Colonic mucosa (tissue), 4 donors: ENCODE results near the gene ZNF75A. TPM values are rescaled to one million over a fixed set of nuclear protein-coding genes. Genes with fewer than 3 reads are reported as not detected.

Source experiments
- DNase-seq: peaks from one replicate; pipeline ENCODE4 v3.0.0-alpha.2; 2020
- H3K27ac ChIP-seq: fragments of 200-600 bp; one replicate; pipeline ENCODE4 v1.8.0; 2021
- H3K27me3 ChIP-seq: fragments of 200-600 bp; one replicate; pipeline ENCODE4 v1.8.0; 2021
- H3K36me3 ChIP-seq: fragments of 200-600 bp; one replicate; pipeline ENCODE4 v1.8.0; 2021
- H3K4me1 ChIP-seq: fragments of 200-600 bp; one replicate; pipeline ENCODE4 v1.8.0; 2021; ENCODE audit warnings: mild to moderate bottlenecking
- H3K4me3 ChIP-seq: fragments of 200-600 bp; one replicate; pipeline ENCODE4 v1.8.0; 2021
- H3K9ac ChIP-seq, 2 donors: one replicate each; pipeline ENCODE4 v1.7.0; 2013; ENCODE audit warnings: control low read depth in 2 of 2, low read depth in 2 of 2, low read length in 2 of 2
- H3K9me3 ChIP-seq: fragments of 200-600 bp; one replicate; pipeline ENCODE4 v1.8.0; 2021
- intact Hi-C: fragments of 100-400 bp; cut with DNase I; formaldehyde crosslinking; loops from one replicate; pipeline ENCODE4 v1.14.1; 2022
- total RNA-seq, 2 donors: library from RNA; stranded (reverse); fragmentation: NEBNext Ultra II Directional in 1 of 2; extraction: Animal tissue kit (Norgen Biotek cat#: 25700) in 1 of 2; gene quantifications; one replicate each; pipeline ENCODE4 v1.2.1, GENCODE V29; 2021
- TF ChIP-seq, protein P1 (sequence below): fragments of 200-600 bp; IDR thresholded peaks from one replicate; pipeline ENCODE4 v1.8.0; 2022; ENCODE audit warnings: antibody characterized with exemption, mild to moderate bottlenecking
- donor health status: healthy.
- donor health status: DM: no; HTN: no; CAD: no.
- donor health status: DM: no; HTN: no; CAD: no.

The ZNF75A gene
- 10 to 100 TPM; 14.2 to 20.5 TPM for total RNA-seq

- intact Hi-C loops = no loop called here
- Histone ChIP-seq H3K4me3 (peak within 1 kb of the TSS; percentile 87), H3K9ac (peak within 1 kb of the TSS; percentile 46 to 83), H3K4me1 (no peaks in the 10 kb centered on the region), H3K9me3 (no peaks in the 10 kb centered on the region), H3K36me3 (peaks cover 4% of the 10 kb centered on the region), H3K27ac (peak within 1 kb of the TSS; percentile 87), H3K27me3 (no peaks in the 10 kb centered on the region)
- peak; percentile 89 for DNase-seq
- TF ChIP-seq, protein P1, sequence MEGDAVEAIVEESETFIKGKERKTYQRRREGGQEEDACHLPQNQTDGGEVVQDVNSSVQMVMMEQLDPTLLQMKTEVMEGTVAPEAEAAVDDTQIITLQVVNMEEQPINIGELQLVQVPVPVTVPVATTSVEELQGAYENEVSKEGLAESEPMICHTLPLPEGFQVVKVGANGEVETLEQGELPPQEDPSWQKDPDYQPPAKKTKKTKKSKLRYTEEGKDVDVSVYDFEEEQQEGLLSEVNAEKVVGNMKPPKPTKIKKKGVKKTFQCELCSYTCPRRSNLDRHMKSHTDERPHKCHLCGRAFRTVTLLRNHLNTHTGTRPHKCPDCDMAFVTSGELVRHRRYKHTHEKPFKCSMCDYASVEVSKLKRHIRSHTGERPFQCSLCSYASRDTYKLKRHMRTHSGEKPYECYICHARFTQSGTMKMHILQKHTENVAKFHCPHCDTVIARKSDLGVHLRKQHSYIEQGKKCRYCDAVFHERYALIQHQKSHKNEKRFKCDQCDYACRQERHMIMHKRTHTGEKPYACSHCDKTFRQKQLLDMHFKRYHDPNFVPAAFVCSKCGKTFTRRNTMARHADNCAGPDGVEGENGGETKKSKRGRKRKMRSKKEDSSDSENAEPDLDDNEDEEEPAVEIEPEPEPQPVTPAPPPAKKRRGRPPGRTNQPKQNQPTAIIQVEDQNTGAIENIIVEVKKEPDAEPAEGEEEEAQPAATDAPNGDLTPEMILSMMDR = no peak
These were observed at the start of gene ZNF75A, which contains the start of gene TIGD7 for GRCh38 chr16:3305109-3306068. Gene ZNF75A (plus strand): TSS chr16:3305497. CDS start chr16:3308429, 2,932 bp downstream. Gene TIGD7 (minus strand): TSS chr16:3305430. CDS start chr16:3300614, 4,816 bp downstream.

- Histone ChIP-seq H3K36me3 (no peaks in the 10 kb centered on the region), H3K4me1 (no peaks in the 10 kb centered on the region), H3K27me3 (no peaks in the 10 kb centered on the region), H3K9me3 (no peaks in the 10 kb centered on the region), H3K4me3 (peak within 1 kb of the TSS; percentile 20), H3K27ac (no peak within 1 kb of the TSS), H3K9ac (peak within 1 kb of the TSS in 1 of 2 donors; percentile 19)
- no peak for DNase-seq
- TF ChIP-seq, protein P1 = no peak
- intact Hi-C loops = no loop called here
These were observed 49.0 kb upstream of the ZNF75A start, which contains the start of gene MEFV for GRCh38 chr16:3256146-3256865. Gene MEFV (minus strand): TSS chr16:3256633. CDS start chr16:3256587, 46 bp downstream.

- H3K4me1 ChIP-seq = no peaks in the 10 kb centered on the region
- no peaks in the 10 kb centered on the region for H3K27me3 ChIP-seq
- H3K9ac ChIP-seq = no peak overlapping the region
- TF ChIP-seq, protein P1 = no peak
- H3K9me3 ChIP-seq = no peaks in the 10 kb centered on the region
- intact Hi-C loops = no loop called here
- H3K27ac ChIP-seq = no peak overlapping the region
- DNase-seq = no peak
- H3K36me3 ChIP-seq = no peaks in the 10 kb centered on the region
- H3K4me3 ChIP-seq = no peak overlapping the region
These were observed 48.3 kb upstream of the ZNF75A start for GRCh38 chr16:3256866-3257465.

DNA sequence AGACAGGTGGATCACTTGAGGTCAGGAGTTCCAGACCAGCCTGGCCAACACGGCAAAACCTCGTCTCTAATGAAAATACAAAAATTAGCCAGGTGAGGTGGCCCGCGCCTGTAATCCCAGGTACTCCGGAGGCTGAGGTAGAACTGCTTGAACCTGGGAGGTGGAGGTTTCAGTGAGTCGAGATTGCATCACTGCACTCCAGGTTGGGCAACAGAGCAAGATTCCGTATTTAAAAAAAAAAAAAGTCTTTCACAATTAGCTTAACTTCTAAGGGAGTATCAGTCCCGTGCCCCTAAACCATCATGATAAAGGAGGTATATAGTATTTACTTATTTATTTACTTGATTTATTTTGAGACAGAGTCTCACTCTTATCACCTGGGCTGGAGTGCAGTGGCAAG, 45.5 kb upstream of the ZNF75A start:
- no peaks in the 10 kb centered on the region for H3K27me3 ChIP-seq
- H3K9me3 ChIP-seq = no peaks in the 10 kb centered on the region
- H3K4me3 ChIP-seq = no peak overlapping the region
- DNase-seq = no peak
- no peaks in the 10 kb centered on the region for H3K36me3 ChIP-seq
- H3K4me1 ChIP-seq = peaks cover under 1% of the 10 kb centered on the region
- no peak overlapping the region for H3K27ac ChIP-seq
- no peak overlapping the region for H3K9ac ChIP-seq
- TF ChIP-seq, protein P1 = no peak
- intact Hi-C loops = no loop called here

GRCh38 chr16:3262517-3262916, 42.8 kb upstream of the ZNF75A start:
- H3K9ac ChIP-seq = no peak overlapping the region
- no peak for DNase-seq
- H3K27me3 ChIP-seq = no peaks in the 10 kb centered on the region
- H3K4me1 ChIP-seq = peaks cover 3% of the 10 kb centered on the region
- H3K27ac ChIP-seq = no peak overlapping the region
- no peaks in the 10 kb centered on the region for H3K9me3 ChIP-seq
- H3K4me3 ChIP-seq = no peak overlapping the region
- TF ChIP-seq, protein P1 = no peak
- H3K36me3 ChIP-seq = no peaks in the 10 kb centered on the region
- intact Hi-C loops = no loop called here
